Smooth muscle cell (in vitro differentiated cells): Measurements from ENCODE around the gene KLHL3. TPM values are rescaled to one million over a fixed set of nuclear protein-coding genes. Genes with fewer than 3 reads are reported as not detected.

Experiments
- DNase-seq: peaks from one replicate; lab custom pipeline; 2025; ENCODE audit not compliant: unreplicated experiment; lab: John Stamatoyannopoulos, UW
- H2AFZ ChIP-seq: fragments of 200-600 bp; sonication (generic); 2 replicates; pipeline ENCODE4 v1.6.0; 2016; ENCODE audit warnings: antibody characterized with exemption, low read depth, mild to moderate bottlenecking
- H3F3A ChIP-seq: fragments of 200-600 bp; sonication (generic); 2 replicates; pipeline ENCODE4 v1.6.0; 2017; ENCODE audit warnings: antibody characterized with exemption, low read depth
- H3K27ac ChIP-seq: fragments of 200-600 bp; sonication (generic); 2 replicates; pipeline ENCODE4 v1.5.1; 2016; ENCODE audit warnings: low read depth, mild to moderate bottlenecking
- H3K27me3 ChIP-seq: fragments of 200-600 bp; sonication (generic); 2 replicates; pipeline ENCODE4 v1.6.1; 2016; ENCODE audit warnings: low read depth, mild to moderate bottlenecking
- H3K36me3 ChIP-seq: fragments of 200-600 bp; sonication (generic); 2 replicates; pipeline ENCODE4 v1.5.1; 2016; ENCODE audit warnings: low read depth
- H3K4me1 ChIP-seq: fragments of 200-600 bp; sonication (generic); 2 replicates; pipeline ENCODE4 v1.5.1; 2016; ENCODE audit warnings: low read depth
- H3K4me2 ChIP-seq: fragments of 200-600 bp; sonication (generic); 2 replicates; pipeline ENCODE4 v1.6.0; 2016; ENCODE audit warnings: mild to moderate bottlenecking
- H3K4me3 ChIP-seq: fragments of 200-600 bp; sonication (generic); 2 replicates; pipeline ENCODE4 v1.5.1; 2016; ENCODE audit warnings: mild to moderate bottlenecking
- H3K79me2 ChIP-seq: fragments of 200-600 bp; sonication (generic); 2 replicates; pipeline ENCODE4 v1.6.0; 2016; ENCODE audit warnings: low read depth, mild to moderate bottlenecking
- H3K9ac ChIP-seq: fragments of 200-600 bp; sonication (generic); 2 replicates; pipeline ENCODE4 v1.6.0; 2016; ENCODE audit warnings: low read depth
- H3K9me3 ChIP-seq: fragments of 200-600 bp; sonication (generic); replicated peaks from 2 replicates; pipeline ENCODE4 v1.5.1; 2016; ENCODE audit warnings: low read depth
- H4K20me1 ChIP-seq: fragments of 200-600 bp; sonication (generic); 2 replicates; pipeline ENCODE4 v1.6.0; 2016; ENCODE audit warnings: low read depth
- WGBS: methylation state at CpG from one replicate; pipeline ENCODE4 v1.1.7; 2016; ENCODE audit warnings: low lambda C conversion rate; 5-methylcytosine and 5-hydroxymethylcytosine counted together
- polyA plus RNA-seq: library from polyadenylated mRNA; unstranded; fragments of >200 nt; fragmentation: Nextera tagmentation; extraction: Ambion mirVana; gene quantifications from 2 replicates; pipeline ENCODE4 v1.2.1, GENCODE V29; 2016
- total RNA-seq: library from RNA; depleted of rRNA; stranded (reverse); fragments of >200 nt; gene quantifications from 2 replicates; pipeline ENCODE4 v1.2.3, GENCODE V29; 2014
- TF ChIP-seq, protein P1 (sequence below): fragments of 200-600 bp; sonication (generic); IDR thresholded peaks from 2 replicates; pipeline ENCODE4 v1.5.1; 2017; ENCODE audit warnings: borderline replicate concordance, mild to moderate bottlenecking, antibody characterized with exemption; ENCODE audit not compliant: insufficient read depth, poor library complexity, severe bottlenecking

KLHL3 gene
- total and polyA plus RNA-seq, 2 experiments from 2014 or later = 3.6 to 9.1 TPM

- H3K4me2 ChIP-seq = peak overlapping the region; percentile 20
- no peak overlapping the region for H2AFZ ChIP-seq
- no peaks in the 10 kb centered on the region for H3F3A ChIP-seq
- H3K9ac ChIP-seq = no peak overlapping the region
- H3K79me2 ChIP-seq = no peaks in the 10 kb centered on the region
- H3K4me3 ChIP-seq = no peak overlapping the region
- H3K27me3 ChIP-seq = no peaks in the 10 kb centered on the region
- 47% methylated on average over 3 of the region's 3 CpGs for WGBS
- no peak for DNase-seq
- H3K4me1 ChIP-seq = no peaks in the 10 kb centered on the region
- no peaks in the 10 kb centered on the region for H3K36me3 ChIP-seq
- no peaks in the 10 kb centered on the region for H4K20me1 ChIP-seq
- peak overlapping the region; percentile 29 for H3K27ac ChIP-seq
- TF ChIP-seq, protein P1, sequence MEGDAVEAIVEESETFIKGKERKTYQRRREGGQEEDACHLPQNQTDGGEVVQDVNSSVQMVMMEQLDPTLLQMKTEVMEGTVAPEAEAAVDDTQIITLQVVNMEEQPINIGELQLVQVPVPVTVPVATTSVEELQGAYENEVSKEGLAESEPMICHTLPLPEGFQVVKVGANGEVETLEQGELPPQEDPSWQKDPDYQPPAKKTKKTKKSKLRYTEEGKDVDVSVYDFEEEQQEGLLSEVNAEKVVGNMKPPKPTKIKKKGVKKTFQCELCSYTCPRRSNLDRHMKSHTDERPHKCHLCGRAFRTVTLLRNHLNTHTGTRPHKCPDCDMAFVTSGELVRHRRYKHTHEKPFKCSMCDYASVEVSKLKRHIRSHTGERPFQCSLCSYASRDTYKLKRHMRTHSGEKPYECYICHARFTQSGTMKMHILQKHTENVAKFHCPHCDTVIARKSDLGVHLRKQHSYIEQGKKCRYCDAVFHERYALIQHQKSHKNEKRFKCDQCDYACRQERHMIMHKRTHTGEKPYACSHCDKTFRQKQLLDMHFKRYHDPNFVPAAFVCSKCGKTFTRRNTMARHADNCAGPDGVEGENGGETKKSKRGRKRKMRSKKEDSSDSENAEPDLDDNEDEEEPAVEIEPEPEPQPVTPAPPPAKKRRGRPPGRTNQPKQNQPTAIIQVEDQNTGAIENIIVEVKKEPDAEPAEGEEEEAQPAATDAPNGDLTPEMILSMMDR = no peak
- H3K9me3 ChIP-seq = no peaks in the 10 kb centered on the region
Observed at GRCh38 chr5:137666461-137666850, 69.4 kb downstream of the KLHL3 start.

GRCh38 chr5:137665678-137666460 is 70.0 kb downstream of the KLHL3 start:
- H3K36me3 ChIP-seq = no peaks in the 10 kb centered on the region
- H4K20me1 ChIP-seq = no peaks in the 10 kb centered on the region
- TF ChIP-seq, protein P1 = no peak
- H3F3A ChIP-seq = no peaks in the 10 kb centered on the region
- no peak overlapping the region for H3K4me3 ChIP-seq
- H3K4me2 ChIP-seq = peak overlapping the region; percentile 20
- H3K4me1 ChIP-seq = no peaks in the 10 kb centered on the region
- no peaks in the 10 kb centered on the region for H3K9me3 ChIP-seq
- DNase-seq = no peak
- H3K27me3 ChIP-seq = no peaks in the 10 kb centered on the region
- H3K9ac ChIP-seq = no peak overlapping the region
- H3K27ac ChIP-seq = peak overlapping the region; percentile 29
- H3K79me2 ChIP-seq = no peaks in the 10 kb centered on the region
- H2AFZ ChIP-seq = no peak overlapping the region
- 83% methylated on average over 3 of the region's 3 CpGs for WGBS

- Histone ChIP-seq H3K36me3 (no peaks in the 10 kb centered on the region), H3K79me2 (no peaks in the 10 kb centered on the region), H4K20me1 (no peaks in the 10 kb centered on the region), H3K4me1 (no peaks in the 10 kb centered on the region), H2AFZ (no peak overlapping the region), H3K27ac (no peak overlapping the region), H3K9me3 (no peaks in the 10 kb centered on the region), H3K27me3 (no peaks in the 10 kb centered on the region), H3K4me2 (no peak overlapping the region), H3F3A (no peaks in the 10 kb centered on the region), H3K4me3 (no peak overlapping the region), H3K9ac (no peak overlapping the region)
- WGBS = 20% methylated on average over 6 of the region's 6 CpGs
- TF ChIP-seq, protein P1 = peak; percentile 62
- DNase-seq = no peak
Observed at GRCh38 chr5:137660349-137660817, 75.5 kb downstream of the KLHL3 start.

GRCh38 chr5:137659209-137659608 is 76.7 kb downstream of the KLHL3 start:
- H3K9ac ChIP-seq = no peak overlapping the region
- no peak for DNase-seq
- H3K27me3 ChIP-seq = no peaks in the 10 kb centered on the region
- no peaks in the 10 kb centered on the region for H4K20me1 ChIP-seq
- no peak overlapping the region for H3K4me2 ChIP-seq
- H3K9me3 ChIP-seq = no peaks in the 10 kb centered on the region
- TF ChIP-seq, protein P1 = no peak
- H3K36me3 ChIP-seq = no peaks in the 10 kb centered on the region
- no peaks in the 10 kb centered on the region for H3F3A ChIP-seq
- H2AFZ ChIP-seq = no peak overlapping the region
- no peaks in the 10 kb centered on the region for H3K4me1 ChIP-seq
- no peak overlapping the region for H3K27ac ChIP-seq
- H3K79me2 ChIP-seq = no peaks in the 10 kb centered on the region
- H3K4me3 ChIP-seq = no peak overlapping the region
